ENCODE measurements around the gene RAPGEF5.

RAPGEF5 gene

DNA sequence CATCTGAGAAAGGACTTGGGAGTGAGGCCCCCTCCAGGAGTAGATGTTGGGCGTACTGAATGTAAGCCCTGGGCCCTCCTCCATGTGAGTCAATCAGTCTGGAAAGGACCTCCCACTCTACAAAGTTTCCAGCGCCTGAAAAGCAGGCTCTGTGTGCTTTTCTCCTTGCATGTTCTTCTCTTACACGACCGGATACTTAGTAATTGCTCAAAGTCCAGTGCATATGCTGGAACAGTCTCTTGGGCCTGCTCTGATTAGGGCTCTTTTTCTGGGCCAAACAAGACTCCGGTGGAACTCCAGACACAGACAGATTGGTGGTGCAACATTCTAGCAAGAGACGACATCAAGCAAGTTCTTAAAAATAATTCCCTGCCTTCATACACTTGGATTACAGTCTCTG is 38.3 kb upstream of the RAPGEF5 start:
- no peaks in the 10 kb centered on the region for H3K27me3 ChIP-seq (ENCODE audit: control insufficient read depth, insufficient read depth, low read length)
- H3K4me1 ChIP-seq (ENCODE audit: control insufficient read depth, insufficient read depth, low read length): no peaks in the 10 kb centered on the region
- H3K4me3 ChIP-seq (ENCODE audit: low read length): no peak overlapping the region
- no CpG with 5 or more reads among the region's 6 CpGs for WGBS (ENCODE audit: insufficient coverage, insufficient read length)
- no peaks in the 10 kb centered on the region for H3K9me3 ChIP-seq (ENCODE audit: control insufficient read depth, insufficient read depth, low read length)
- no peak overlapping the region for H3K27ac ChIP-seq (ENCODE audit: low read length)
- no peak for DNase-seq (ENCODE audit: low read depth, low spot score)
- no peaks in the 10 kb centered on the region for H3K36me3 ChIP-seq (ENCODE audit: control insufficient read depth, insufficient read depth, low read length)

DNA sequence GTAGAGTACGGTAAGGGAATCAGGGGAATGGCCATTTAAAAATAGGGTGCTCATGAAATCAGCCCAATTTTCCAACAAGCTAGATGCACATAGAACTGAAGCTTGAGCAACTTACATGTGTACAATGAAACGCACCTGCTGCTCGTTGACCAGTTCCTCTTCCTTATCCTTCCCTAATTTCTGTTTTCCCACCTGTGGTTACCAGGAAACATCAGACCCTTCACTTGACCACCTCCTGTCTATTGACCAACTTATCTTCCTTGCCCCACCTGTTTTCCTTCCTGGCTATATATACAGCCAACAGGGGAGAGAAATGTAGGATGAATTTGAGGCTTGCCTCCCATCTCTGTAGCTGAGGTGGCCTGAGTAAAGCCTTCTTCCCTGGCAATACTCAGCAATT is 37.8 kb upstream of the RAPGEF5 start:
- no peak for DNase-seq (ENCODE audit: low read depth, low spot score)
- no peak overlapping the region for H3K27ac ChIP-seq (ENCODE audit: low read length)
- H3K4me3 ChIP-seq (ENCODE audit: low read length): no peak overlapping the region
- no peaks in the 10 kb centered on the region for H3K9me3 ChIP-seq (ENCODE audit: control insufficient read depth, insufficient read depth, low read length)
- H3K27me3 ChIP-seq (ENCODE audit: control insufficient read depth, insufficient read depth, low read length): no peaks in the 10 kb centered on the region
- H3K36me3 ChIP-seq (ENCODE audit: control insufficient read depth, insufficient read depth, low read length): no peaks in the 10 kb centered on the region
- no peaks in the 10 kb centered on the region for H3K4me1 ChIP-seq (ENCODE audit: control insufficient read depth, insufficient read depth, low read length)
- 100% methylated on average over 1 of the region's 3 CpGs for WGBS (ENCODE audit: insufficient coverage, insufficient read length)

DNA sequence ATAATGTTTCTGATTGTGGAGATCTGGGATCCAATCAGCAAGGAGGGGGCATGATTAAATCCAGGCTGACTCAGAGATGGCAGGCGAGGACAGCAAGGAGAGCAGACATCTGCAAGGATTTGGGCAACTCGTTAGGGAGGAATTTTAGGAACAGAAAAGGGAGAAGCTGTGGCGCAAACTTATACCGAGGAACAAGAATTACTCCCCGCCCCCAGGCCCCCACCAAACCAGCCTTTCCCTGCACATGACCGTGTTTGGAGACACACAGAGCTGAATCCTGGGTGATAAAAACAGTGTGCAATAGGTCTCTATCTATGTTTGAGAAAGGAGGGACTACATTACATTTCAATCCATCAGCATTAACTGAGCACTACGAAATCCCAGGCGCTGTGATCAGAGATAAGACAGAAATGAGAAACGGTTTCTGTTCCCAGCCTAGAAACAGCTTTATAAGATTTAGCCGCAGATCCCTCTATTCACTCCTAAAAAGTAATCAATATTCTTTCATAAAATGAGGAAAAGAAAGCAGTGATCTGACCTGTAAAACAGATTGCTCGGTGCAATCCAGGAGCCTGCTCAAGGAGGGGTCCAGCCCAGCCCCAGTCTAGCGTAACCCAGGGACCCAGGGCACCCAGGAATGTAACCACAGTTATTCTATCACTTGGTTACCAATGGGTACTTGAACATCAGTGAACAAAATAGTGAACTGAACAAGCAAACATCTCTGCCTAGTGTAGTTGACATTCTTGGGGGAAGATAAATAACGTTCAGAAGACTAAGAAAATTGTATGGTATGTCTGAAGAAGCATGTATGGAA is 37.2 kb upstream of the RAPGEF5 start:
- WGBS (ENCODE audit: insufficient coverage, insufficient read length): 100% methylated on average over 1 of the region's 13 CpGs
- Histone ChIP-seq H3K27me3 (ENCODE audit: control insufficient read depth, insufficient read depth, low read length) (no peaks in the 10 kb centered on the region), H3K4me1 (ENCODE audit: control insufficient read depth, insufficient read depth, low read length) (no peaks in the 10 kb centered on the region), H3K27ac (ENCODE audit: low read length) (no peak overlapping the region), H3K4me3 (ENCODE audit: low read length) (no peak overlapping the region), H3K9me3 (ENCODE audit: control insufficient read depth, insufficient read depth, low read length) (no peaks in the 10 kb centered on the region), H3K36me3 (ENCODE audit: control insufficient read depth, insufficient read depth, low read length) (no peaks in the 10 kb centered on the region)
- DNase-seq (ENCODE audit: low read depth, low spot score): no peak

DNA sequence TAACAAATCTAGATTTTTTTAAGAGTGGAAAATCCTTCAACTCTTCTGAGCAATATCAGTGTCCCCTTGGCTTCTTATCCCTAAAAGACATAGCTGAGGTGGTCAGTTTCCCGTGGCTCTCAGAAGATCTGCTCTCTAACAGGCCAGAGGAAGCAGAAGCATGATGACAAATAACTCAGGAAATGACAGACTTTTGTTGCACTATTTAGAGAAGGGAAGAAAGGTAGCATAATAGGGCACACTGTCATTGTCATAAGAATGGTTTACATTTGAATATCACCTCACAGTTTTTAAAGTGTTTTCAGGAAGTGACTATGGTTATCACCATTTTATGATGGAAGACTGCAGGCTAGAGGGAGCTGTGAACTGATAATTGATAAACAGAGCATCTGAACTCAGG is 33.6 kb upstream of the RAPGEF5 start:
- Histone ChIP-seq H3K36me3 (ENCODE audit: control insufficient read depth, insufficient read depth, low read length) (no peaks in the 10 kb centered on the region), H3K27me3 (ENCODE audit: control insufficient read depth, insufficient read depth, low read length) (no peaks in the 10 kb centered on the region)
- no CpG with 5 or more reads among the region's 1 CpG for WGBS (ENCODE audit: insufficient coverage, insufficient read length)

DNA sequence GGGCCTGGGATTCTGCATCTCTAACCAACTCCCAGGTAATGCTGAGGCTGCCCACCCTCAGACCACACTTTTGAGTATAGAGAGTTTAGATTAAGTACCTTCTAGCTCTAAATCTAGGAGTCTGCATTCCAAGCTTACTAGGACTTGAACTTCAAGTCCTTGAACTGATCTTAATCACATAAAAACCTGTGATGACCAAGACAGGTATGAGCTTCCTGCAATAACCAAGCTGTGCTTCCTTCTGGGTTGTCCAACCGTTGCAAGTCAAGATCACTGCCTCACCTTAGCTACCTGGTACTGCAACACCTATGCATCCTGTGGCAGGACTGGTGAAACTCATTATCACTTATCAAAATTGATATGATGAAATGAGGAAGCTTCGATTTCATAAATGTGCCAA is 32.9 kb upstream of the RAPGEF5 start:
- Histone ChIP-seq H3K27me3 (ENCODE audit: control insufficient read depth, insufficient read depth, low read length) (no peaks in the 10 kb centered on the region), H3K4me1 (ENCODE audit: control insufficient read depth, insufficient read depth, low read length) (no peaks in the 10 kb centered on the region), H3K36me3 (ENCODE audit: control insufficient read depth, insufficient read depth, low read length) (no peaks in the 10 kb centered on the region), H3K4me3 (ENCODE audit: low read length) (no peak overlapping the region), H3K9me3 (ENCODE audit: control insufficient read depth, insufficient read depth, low read length) (no peaks in the 10 kb centered on the region), H3K27ac (ENCODE audit: low read length) (no peak overlapping the region)
- DNase-seq (ENCODE audit: low read depth, low spot score): no peak
- WGBS (ENCODE audit: insufficient coverage, insufficient read length): no CpG with 5 or more reads among the region's 2 CpGs

More for the DNA sequence above, 33.6 kb upstream of the RAPGEF5 start:
- H3K4me1 ChIP-seq (ENCODE audit: control insufficient read depth, insufficient read depth, low read length): no peaks in the 10 kb centered on the region
- no peak overlapping the region for H3K27ac ChIP-seq (ENCODE audit: low read length)
- DNase-seq (ENCODE audit: low read depth, low spot score): no peak
- H3K9me3 ChIP-seq (ENCODE audit: control insufficient read depth, insufficient read depth, low read length): no peaks in the 10 kb centered on the region
- H3K4me3 ChIP-seq (ENCODE audit: low read length): no peak overlapping the region

DNA sequence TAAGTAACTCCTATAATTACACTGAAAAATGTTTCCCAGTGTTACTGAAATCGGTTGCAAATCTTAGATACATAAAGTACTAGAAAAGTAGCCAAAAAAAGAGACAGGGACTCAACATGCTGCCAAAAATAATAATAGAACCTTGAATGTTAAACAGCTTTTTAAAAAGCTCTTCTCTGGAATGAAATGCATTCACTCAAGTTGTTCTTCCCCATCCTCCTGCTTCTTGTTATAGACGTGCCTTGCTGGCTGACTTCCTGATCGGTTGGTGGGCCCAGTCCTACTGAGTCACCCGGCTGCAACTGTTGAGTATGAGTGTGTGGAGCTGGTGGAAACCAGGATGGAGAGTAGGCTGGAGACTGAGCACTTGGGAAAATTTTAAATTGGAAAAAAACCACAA is 30.6 kb upstream of the RAPGEF5 start:
- WGBS (ENCODE audit: insufficient coverage, insufficient read length): no CpG with 5 or more reads among the region's 4 CpGs
- no peaks in the 10 kb centered on the region for H3K9me3 ChIP-seq (ENCODE audit: control insufficient read depth, insufficient read depth, low read length)
- no peak for DNase-seq (ENCODE audit: low read depth, low spot score)
- no peaks in the 10 kb centered on the region for H3K36me3 ChIP-seq (ENCODE audit: control insufficient read depth, insufficient read depth, low read length)
- no peaks in the 10 kb centered on the region for H3K4me1 ChIP-seq (ENCODE audit: control insufficient read depth, insufficient read depth, low read length)
- no peak overlapping the region for H3K4me3 ChIP-seq (ENCODE audit: low read length)
- no peaks in the 10 kb centered on the region for H3K27me3 ChIP-seq (ENCODE audit: control insufficient read depth, insufficient read depth, low read length)
- H3K27ac ChIP-seq (ENCODE audit: low read length): no peak overlapping the region

DNA sequence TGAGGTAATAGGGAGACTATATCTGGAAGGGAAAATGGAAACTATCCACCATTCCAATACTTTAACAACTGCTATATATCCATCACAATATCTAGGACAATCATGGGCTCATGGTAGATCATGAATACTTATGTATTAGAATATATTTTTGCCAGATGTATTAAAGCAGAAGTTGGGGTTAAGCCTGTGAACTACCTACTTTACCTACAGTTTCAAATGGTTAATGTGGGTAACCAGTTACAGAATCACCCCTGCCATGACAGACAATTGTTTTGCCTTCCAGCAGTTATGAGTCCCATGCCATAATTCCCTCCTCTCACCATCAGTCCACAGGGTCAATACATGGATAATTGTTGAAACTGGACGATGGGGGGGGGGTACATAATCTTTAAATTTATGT is 29.9 kb upstream of the RAPGEF5 start:
- no peak overlapping the region for H3K27ac ChIP-seq (ENCODE audit: low read length)
- no peaks in the 10 kb centered on the region for H3K36me3 ChIP-seq (ENCODE audit: control insufficient read depth, insufficient read depth, low read length)
- WGBS (ENCODE audit: insufficient coverage, insufficient read length): no CpG with 5 or more reads among the region's 1 CpG

DNA sequence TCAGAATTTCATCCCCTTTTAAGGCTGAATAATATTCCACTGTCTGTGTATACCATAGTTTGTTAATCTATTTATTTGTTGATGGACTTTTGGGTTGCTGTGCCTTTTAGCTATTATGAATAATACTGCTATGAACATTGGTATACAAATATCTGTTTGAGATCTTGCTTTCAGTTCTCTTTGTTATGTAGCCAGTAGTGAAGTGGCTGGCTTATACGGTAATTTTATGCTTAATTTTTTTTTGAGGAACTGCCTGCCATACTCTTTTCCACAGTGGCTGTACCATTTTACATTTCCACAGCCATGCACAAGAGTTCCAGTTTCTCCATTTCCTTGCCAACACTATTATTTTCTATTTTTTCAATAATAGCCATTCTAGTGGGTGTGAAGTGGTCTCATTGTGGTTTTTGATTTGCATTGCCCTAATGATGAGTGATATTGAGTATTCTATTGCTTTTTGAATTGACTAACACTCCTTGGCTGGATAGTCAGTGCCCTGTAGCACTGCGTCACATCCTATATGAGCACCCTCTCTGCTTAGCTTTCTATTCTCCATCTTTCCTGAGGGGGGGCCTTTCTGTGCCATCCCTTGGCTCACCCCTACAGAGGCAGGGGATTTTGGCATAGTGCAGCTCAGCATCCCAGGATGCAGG is 29.4 kb upstream of the RAPGEF5 start:
- DNase-seq (ENCODE audit: low read depth, low spot score): no peak
- Histone ChIP-seq H3K27ac (ENCODE audit: low read length) (no peak overlapping the region), H3K27me3 (ENCODE audit: control insufficient read depth, insufficient read depth, low read length) (no peaks in the 10 kb centered on the region), H3K9me3 (ENCODE audit: control insufficient read depth, insufficient read depth, low read length) (no peaks in the 10 kb centered on the region), H3K4me3 (ENCODE audit: low read length) (no peak overlapping the region), H3K4me1 (ENCODE audit: control insufficient read depth, insufficient read depth, low read length) (no peaks in the 10 kb centered on the region), H3K36me3 (ENCODE audit: control insufficient read depth, insufficient read depth, low read length) (no peaks in the 10 kb centered on the region)
- WGBS (ENCODE audit: insufficient coverage, insufficient read length): no CpG with 5 or more reads among the region's 2 CpGs

More for the DNA sequence above, 29.9 kb upstream of the RAPGEF5 start:
- Histone ChIP-seq H3K9me3 (ENCODE audit: control insufficient read depth, insufficient read depth, low read length) (no peaks in the 10 kb centered on the region), H3K4me3 (ENCODE audit: low read length) (no peak overlapping the region), H3K27me3 (ENCODE audit: control insufficient read depth, insufficient read depth, low read length) (no peaks in the 10 kb centered on the region), H3K4me1 (ENCODE audit: control insufficient read depth, insufficient read depth, low read length) (no peaks in the 10 kb centered on the region)
- DNase-seq (ENCODE audit: low read depth, low spot score): no peak

DNA sequence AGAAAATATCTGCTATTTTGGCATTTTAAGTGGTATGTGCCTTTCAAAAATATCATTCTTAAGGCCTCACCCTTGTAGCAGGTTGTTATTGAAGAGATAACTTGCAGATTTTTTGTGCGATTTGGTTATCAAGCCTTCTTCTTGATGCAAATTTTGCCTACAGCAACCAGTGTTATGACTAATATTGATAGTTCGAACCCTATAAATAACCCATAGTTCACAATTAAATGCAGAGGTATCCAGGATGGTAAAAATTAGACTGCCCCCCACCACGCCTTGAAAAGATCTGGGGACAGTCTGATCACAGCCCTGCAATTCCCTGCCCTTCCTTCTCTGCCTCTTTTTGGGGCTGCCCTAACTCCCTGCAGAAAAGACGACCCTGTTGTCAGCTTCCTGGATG is 28.4 kb upstream of the RAPGEF5 start:
- H3K4me3 ChIP-seq (ENCODE audit: low read length): no peak overlapping the region
- WGBS (ENCODE audit: insufficient coverage, insufficient read length): no CpG with 5 or more reads among the region's 4 CpGs
- H3K27me3 ChIP-seq (ENCODE audit: control insufficient read depth, insufficient read depth, low read length): no peaks in the 10 kb centered on the region
- H3K27ac ChIP-seq (ENCODE audit: low read length): no peak overlapping the region
- H3K4me1 ChIP-seq (ENCODE audit: control insufficient read depth, insufficient read depth, low read length): no peaks in the 10 kb centered on the region
- DNase-seq (ENCODE audit: low read depth, low spot score): no peak
- no peaks in the 10 kb centered on the region for H3K9me3 ChIP-seq (ENCODE audit: control insufficient read depth, insufficient read depth, low read length)
- H3K36me3 ChIP-seq (ENCODE audit: control insufficient read depth, insufficient read depth, low read length): no peaks in the 10 kb centered on the region

DNA sequence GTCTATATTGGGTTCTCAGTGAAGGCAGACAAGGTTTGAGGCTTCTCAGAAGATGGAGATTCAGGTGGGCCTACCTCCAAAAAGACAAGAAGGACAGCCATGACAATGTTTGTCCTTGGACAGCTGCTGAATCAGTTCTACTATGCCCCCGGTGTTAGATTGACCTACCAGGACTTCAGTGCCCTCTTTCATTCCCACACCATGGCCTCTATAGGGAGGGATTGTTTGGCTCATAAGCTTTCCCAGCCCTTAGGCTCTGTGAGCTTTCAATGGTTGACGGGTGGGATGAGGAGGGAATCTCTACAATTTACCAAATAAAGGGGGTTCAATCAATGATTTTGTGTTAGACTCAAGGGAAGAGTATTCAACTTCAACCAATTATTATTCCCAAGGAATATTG is 23.4 kb upstream of the RAPGEF5 start:
- no peak for DNase-seq (ENCODE audit: low read depth, low spot score)
- Histone ChIP-seq H3K36me3 (ENCODE audit: control insufficient read depth, insufficient read depth, low read length) (no peaks in the 10 kb centered on the region), H3K4me3 (ENCODE audit: low read length) (no peak overlapping the region), H3K4me1 (ENCODE audit: control insufficient read depth, insufficient read depth, low read length) (no peaks in the 10 kb centered on the region), H3K9me3 (ENCODE audit: control insufficient read depth, insufficient read depth, low read length) (no peaks in the 10 kb centered on the region), H3K27me3 (ENCODE audit: control insufficient read depth, insufficient read depth, low read length) (no peaks in the 10 kb centered on the region), H3K27ac (ENCODE audit: low read length) (no peak overlapping the region)
- WGBS (ENCODE audit: insufficient coverage, insufficient read length): no CpG with 5 or more reads among the region's 2 CpGs
